Measurements from ENCODE around the gene PSAPL1.

The PSAPL1 gene

DNA sequence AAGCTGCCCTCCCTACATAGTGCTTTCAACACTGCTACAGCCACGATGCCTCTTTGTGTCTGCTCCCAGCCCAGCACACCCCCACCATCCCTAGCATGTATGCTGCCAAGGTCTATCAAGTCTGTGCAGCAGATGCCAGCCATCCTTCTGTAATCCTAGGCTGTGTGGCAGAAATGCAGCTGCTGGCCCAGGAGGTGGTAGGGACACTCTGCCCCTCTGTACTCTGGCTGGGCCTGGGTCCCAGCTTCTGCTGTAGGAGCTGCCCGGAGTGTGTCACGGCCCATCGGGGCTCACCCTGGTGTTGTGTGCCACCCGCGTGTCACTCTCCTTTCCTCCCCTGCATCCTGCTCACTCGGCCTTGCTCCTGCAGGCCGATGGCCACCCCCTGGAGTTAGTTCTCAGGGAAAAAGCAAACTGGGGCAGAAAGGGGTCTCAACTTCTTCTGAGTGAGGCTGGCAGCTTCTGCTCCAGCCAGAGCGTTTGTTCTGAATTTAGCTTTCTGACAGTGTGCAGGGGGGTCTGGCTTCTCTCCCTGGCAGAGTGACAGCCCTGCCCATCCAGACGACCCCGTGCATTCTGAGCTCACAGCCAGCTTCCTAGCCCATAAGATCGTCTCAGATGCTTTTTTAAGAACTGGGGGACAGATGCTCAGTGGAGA, 22.7 kb downstream of the PSAPL1 start:
- WGBS (ENCODE audit: extremely low coverage, insufficient coverage, insufficient read length), result no CpG with 5 or more reads among the region's 12 CpGs
- Histone ChIP-seq H3K14ac (ENCODE audit: low read length) (no peak overlapping the region), H4K91ac (ENCODE audit: low read depth, low read length) (no peak overlapping the region), H3K27me3 (ENCODE audit: insufficient read depth, low read length) (no peaks in the 10 kb centered on the region), H3K18ac (ENCODE audit: low read length) (no peak overlapping the region), H3K9ac (ENCODE audit: low read length) (no peak overlapping the region), H3K9me3 (ENCODE audit: insufficient read depth, low read depth, low read length) (peaks cover 8% of the 10 kb centered on the region), H3K36me3 (ENCODE audit: control insufficient read depth in 1 of 2, insufficient read depth in 2 of 2, low read length in 2 of 2) (no peaks in the 10 kb centered on the region), H3K4me3 (ENCODE audit: low read depth, low read length) (no peak overlapping the region), H3K4ac (ENCODE audit: low read depth, low read length) (no peak overlapping the region), H3K23ac (ENCODE audit: low read length) (no peak overlapping the region), H4K12ac (ENCODE audit: low read depth, low read length) (no peak overlapping the region), H2BK120ac (ENCODE audit: insufficient read depth, low read length, poor library complexity) (no peak overlapping the region), H2AFZ (ENCODE audit: insufficient read depth, low read length, poor library complexity) (no peak overlapping the region), H2BK12ac (ENCODE audit: low read length) (no peak overlapping the region), H3K4me2 (ENCODE audit: low read length) (no peak overlapping the region), H3K27ac (ENCODE audit: low read depth, low read length) (no peak overlapping the region), H3K79me1 (ENCODE audit: low read length) (no peaks in the 10 kb centered on the region), H2AK5ac (ENCODE audit: low read length) (no peak overlapping the region), H4K8ac (ENCODE audit: low read depth, low read length) (no peak overlapping the region), H3K4me1 (ENCODE audit: control insufficient read depth in 1 of 2, insufficient read depth in 2 of 2, low read length in 2 of 2) (no peaks in the 10 kb centered on the region), H2BK5ac (ENCODE audit: low read depth, low read length, poor library complexity) (no peak overlapping the region), H3K79me2 (ENCODE audit: control insufficient read depth, insufficient read depth, low read length, poor library complexity) (no peaks in the 10 kb centered on the region)
- DNase-seq, result no peak

DNA sequence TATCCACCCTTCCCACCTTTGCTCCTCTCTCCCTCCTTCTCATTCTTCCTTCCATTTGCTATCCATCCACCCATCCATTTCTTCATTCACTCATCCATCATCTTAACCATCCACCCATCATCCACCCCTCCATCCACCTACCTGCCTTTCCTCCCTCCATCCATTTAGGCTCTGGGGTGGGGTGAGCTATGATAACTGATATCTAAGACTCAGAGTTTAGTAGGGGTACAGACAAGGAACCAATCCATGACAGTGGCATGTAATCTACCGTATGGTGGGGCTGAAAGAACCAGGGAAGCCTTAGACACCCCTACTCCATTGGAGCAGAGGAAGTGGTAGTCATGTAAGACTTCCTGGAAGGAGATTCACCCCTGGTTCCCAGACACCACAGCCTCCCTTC, 23.2 kb downstream of the PSAPL1 start:
- no peaks in the 10 kb centered on the region for H3K79me1 ChIP-seq (ENCODE audit: low read length)
- H4K8ac ChIP-seq (ENCODE audit: low read depth, low read length), result no peak overlapping the region
- no peak overlapping the region for H3K14ac ChIP-seq (ENCODE audit: low read length)
- no peak overlapping the region for H4K91ac ChIP-seq (ENCODE audit: low read depth, low read length)
- no peaks in the 10 kb centered on the region for H3K4me1 ChIP-seq (ENCODE audit: control insufficient read depth in 1 of 2, insufficient read depth in 2 of 2, low read length in 2 of 2)
- no peak overlapping the region for H3K4ac ChIP-seq (ENCODE audit: low read depth, low read length)
- no CpG with 5 or more reads among the region's 1 CpG for WGBS (ENCODE audit: extremely low coverage, insufficient coverage, insufficient read length)
- H3K18ac ChIP-seq (ENCODE audit: low read length), result no peak overlapping the region
- H2BK12ac ChIP-seq (ENCODE audit: low read length), result no peak overlapping the region
- no peak for DNase-seq
- no peak overlapping the region for H3K9ac ChIP-seq (ENCODE audit: low read length)
- no peaks in the 10 kb centered on the region for H3K36me3 ChIP-seq (ENCODE audit: control insufficient read depth in 1 of 2, insufficient read depth in 2 of 2, low read length in 2 of 2)
- H4K12ac ChIP-seq (ENCODE audit: low read depth, low read length), result no peak overlapping the region
- no peak overlapping the region for H2AFZ ChIP-seq (ENCODE audit: insufficient read depth, low read length, poor library complexity)
- H2AK5ac ChIP-seq (ENCODE audit: low read length), result no peak overlapping the region
- no peak overlapping the region for H3K27ac ChIP-seq (ENCODE audit: low read depth, low read length)
- H3K27me3 ChIP-seq (ENCODE audit: insufficient read depth, low read length), result no peaks in the 10 kb centered on the region
- no peak overlapping the region for H3K23ac ChIP-seq (ENCODE audit: low read length)
- H2BK5ac ChIP-seq (ENCODE audit: low read depth, low read length, poor library complexity), result no peak overlapping the region
- H3K79me2 ChIP-seq (ENCODE audit: control insufficient read depth, insufficient read depth, low read length, poor library complexity), result no peaks in the 10 kb centered on the region
- H3K4me3 ChIP-seq (ENCODE audit: low read depth, low read length), result no peak overlapping the region
- no peak overlapping the region for H3K4me2 ChIP-seq (ENCODE audit: low read length)
- H3K9me3 ChIP-seq (ENCODE audit: insufficient read depth, low read depth, low read length), result peaks cover 5% of the 10 kb centered on the region
- H2BK120ac ChIP-seq (ENCODE audit: insufficient read depth, low read length, poor library complexity), result no peak overlapping the region

DNA sequence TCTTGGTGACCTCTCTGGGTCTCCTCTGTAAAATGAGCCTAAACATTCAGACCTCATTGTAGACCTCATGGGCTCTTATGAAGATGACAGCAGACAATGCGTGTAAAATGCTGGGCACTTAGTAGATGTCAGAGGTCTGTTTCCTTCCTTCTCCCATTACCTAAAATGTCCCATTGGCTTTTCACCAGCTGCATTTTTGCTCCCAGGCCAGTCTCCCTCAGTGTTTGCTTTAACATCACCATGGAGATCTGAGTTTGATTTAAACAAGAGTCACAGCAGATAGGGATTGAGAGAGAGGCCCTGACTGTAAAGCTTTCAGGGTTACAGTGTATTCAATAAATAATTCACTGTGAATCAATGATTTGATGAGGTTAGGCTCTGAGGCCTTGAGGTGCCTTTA, 24.3 kb downstream of the PSAPL1 start:
- peak overlapping the region; percentile 33 for H3K23ac ChIP-seq (ENCODE audit: low read length)
- H3K4ac ChIP-seq (ENCODE audit: low read depth, low read length), result no peak overlapping the region
- no peak overlapping the region for H2BK12ac ChIP-seq (ENCODE audit: low read length)
- H3K36me3 ChIP-seq (ENCODE audit: control insufficient read depth in 1 of 2, insufficient read depth in 2 of 2, low read length in 2 of 2), result no peaks in the 10 kb centered on the region
- no peaks in the 10 kb centered on the region for H3K79me2 ChIP-seq (ENCODE audit: control insufficient read depth, insufficient read depth, low read length, poor library complexity)
- no peak overlapping the region for H2BK5ac ChIP-seq (ENCODE audit: low read depth, low read length, poor library complexity)
- H3K9ac ChIP-seq (ENCODE audit: low read length), result no peak overlapping the region
- no peak overlapping the region for H4K91ac ChIP-seq (ENCODE audit: low read depth, low read length)
- H3K9me3 ChIP-seq (ENCODE audit: insufficient read depth, low read depth, low read length), result peaks cover 3% of the 10 kb centered on the region
- no peak overlapping the region for H3K4me2 ChIP-seq (ENCODE audit: low read length)
- no peak overlapping the region for H2AFZ ChIP-seq (ENCODE audit: insufficient read depth, low read length, poor library complexity)
- H2AK5ac ChIP-seq (ENCODE audit: low read length), result no peak overlapping the region
- H3K27me3 ChIP-seq (ENCODE audit: insufficient read depth, low read length), result no peaks in the 10 kb centered on the region
- H3K79me1 ChIP-seq (ENCODE audit: low read length), result no peaks in the 10 kb centered on the region
- no peak overlapping the region for H3K18ac ChIP-seq (ENCODE audit: low read length)
- no peak overlapping the region for H4K12ac ChIP-seq (ENCODE audit: low read depth, low read length)
- H3K4me1 ChIP-seq (ENCODE audit: control insufficient read depth in 1 of 2, insufficient read depth in 2 of 2, low read length in 2 of 2), result no peaks in the 10 kb centered on the region
- no peak overlapping the region for H3K4me3 ChIP-seq (ENCODE audit: low read depth, low read length)
- no peak overlapping the region for H3K27ac ChIP-seq (ENCODE audit: low read depth, low read length)
- H4K8ac ChIP-seq (ENCODE audit: low read depth, low read length), result no peak overlapping the region
- H3K14ac ChIP-seq (ENCODE audit: low read length), result no peak overlapping the region
- H2BK120ac ChIP-seq (ENCODE audit: insufficient read depth, low read length, poor library complexity), result no peak overlapping the region
- WGBS (ENCODE audit: extremely low coverage, insufficient coverage, insufficient read length), result no CpG with 5 or more reads among the region's 1 CpG
- no peak for DNase-seq

DNA sequence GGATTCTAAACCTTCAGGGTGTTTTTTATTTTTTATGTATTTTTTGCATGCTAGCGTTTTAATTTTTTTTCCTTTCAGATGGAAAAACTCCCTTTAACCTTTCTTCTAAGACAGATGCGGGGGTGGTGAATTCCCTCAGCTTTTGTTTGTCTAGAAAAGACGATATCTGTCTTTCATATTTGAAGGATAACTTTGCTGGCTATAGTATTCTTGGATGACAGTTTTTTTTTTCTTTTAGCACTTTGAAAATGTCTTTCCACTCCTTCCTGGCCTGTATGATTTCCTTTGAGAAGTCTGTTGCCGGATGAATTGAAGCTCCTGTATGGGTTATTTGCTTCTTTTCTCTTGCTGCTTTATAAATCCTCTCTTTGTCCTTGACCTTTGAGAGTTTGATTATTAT, 26.6 kb downstream of the PSAPL1 start:
- Histone ChIP-seq H2AK5ac (ENCODE audit: low read length) (no peak overlapping the region), H2BK120ac (ENCODE audit: insufficient read depth, low read length, poor library complexity) (no peak overlapping the region), H4K91ac (ENCODE audit: low read depth, low read length) (no peak overlapping the region), H2BK12ac (ENCODE audit: low read length) (no peak overlapping the region), H3K79me2 (ENCODE audit: control insufficient read depth, insufficient read depth, low read length, poor library complexity) (no peaks in the 10 kb centered on the region), H4K12ac (ENCODE audit: low read depth, low read length) (no peak overlapping the region), H3K4ac (ENCODE audit: low read depth, low read length) (no peak overlapping the region), H3K9me3 (ENCODE audit: insufficient read depth, low read depth, low read length) (peaks cover 3% of the 10 kb centered on the region), H2BK5ac (ENCODE audit: low read depth, low read length, poor library complexity) (no peak overlapping the region), H3K79me1 (ENCODE audit: low read length) (no peaks in the 10 kb centered on the region), H3K18ac (ENCODE audit: low read length) (no peak overlapping the region), H3K4me3 (ENCODE audit: low read depth, low read length) (no peak overlapping the region), H3K36me3 (ENCODE audit: control insufficient read depth in 1 of 2, insufficient read depth in 2 of 2, low read length in 2 of 2) (no peaks in the 10 kb centered on the region), H3K23ac (ENCODE audit: low read length) (no peak overlapping the region), H3K27ac (ENCODE audit: low read depth, low read length) (no peak overlapping the region), H3K27me3 (ENCODE audit: insufficient read depth, low read length) (no peaks in the 10 kb centered on the region), H3K4me1 (ENCODE audit: control insufficient read depth in 1 of 2, insufficient read depth in 2 of 2, low read length in 2 of 2) (no peaks in the 10 kb centered on the region), H3K14ac (ENCODE audit: low read length) (no peak overlapping the region), H2AFZ (ENCODE audit: insufficient read depth, low read length, poor library complexity) (no peak overlapping the region), H4K8ac (ENCODE audit: low read depth, low read length) (no peak overlapping the region), H3K9ac (ENCODE audit: low read length) (no peak overlapping the region), H3K4me2 (ENCODE audit: low read length) (no peak overlapping the region)
- no peak for DNase-seq
- WGBS (ENCODE audit: extremely low coverage, insufficient coverage, insufficient read length), result no CpG with 5 or more reads among the region's 4 CpGs
